NCI-H774 (cell line): ENCODE measurements around the gene IL10RB.
"Not testable (repeated sequence)": the region's sequence is repeated elsewhere in the genome, so short reads cannot be mapped to it uniquely, and the experiment has no call there.

ENCODE experiments used
- DNase-seq: peaks from one replicate; lab custom pipeline; 2025; lab: John Stamatoyannopoulos, UW

The IL10RB gene

GRCh38 chr21:33302055-33302454 lies 35.9 kb downstream of the IL10RB start:
- DNase-seq, result no peak

GRCh38 chr21:33302796-33303195 lies 36.6 kb downstream of the IL10RB start:
- DNase-seq, result no peak

- DNase-seq, result no peak
These were observed 39.1 kb downstream of the IL10RB start for GRCh38 chr21:33305344-33305671.

- DNase-seq, result no peak
These were observed 39.8 kb downstream of the IL10RB start for GRCh38 chr21:33305938-33306337.

- peak; percentile 39 for DNase-seq
These were observed 42.7 kb downstream of the IL10RB start for GRCh38 chr21:33308586-33309490.

GRCh38 chr21:33309778-33310177 lies 43.6 kb downstream of the IL10RB start:
- no peak for DNase-seq

GRCh38 chr21:33312121-33312520 lies 46.0 kb downstream of the IL10RB start:
- no peak for DNase-seq

- DNase-seq, result no peak
These were observed 47.0 kb downstream of the IL10RB start for GRCh38 chr21:33313183-33313582.

- DNase-seq, result no peak
These were observed 47.4 kb downstream of the IL10RB start for GRCh38 chr21:33313611-33314010.

GRCh38 chr21:33314111-33314510 lies 47.9 kb downstream of the IL10RB start:
- DNase-seq, result no peak

GRCh38 chr21:33315946-33316710 lies 50.0 kb downstream of the IL10RB start:
- DNase-seq, result no peak

- no peak for DNase-seq
These were observed 51.0 kb downstream of the IL10RB start for GRCh38 chr21:33317145-33317544.

GRCh38 chr21:33317786-33318486 lies 51.8 kb downstream of the IL10RB start:
- DNase-seq, result no peak

GRCh38 chr21:33321005-33321404 lies 54.8 kb downstream of the IL10RB start:
- not testable (repeated sequence) for DNase-seq

- not testable (repeated sequence) for DNase-seq
These were observed 57.4 kb downstream of the IL10RB start for GRCh38 chr21:33323610-33324009.

GRCh38 chr21:33324291-33325221 lies 58.4 kb downstream of the IL10RB start, which contains the start of gene IFNAR1:
Gene IFNAR1 (plus strand): TSS chr21:33324970. CDS start chr21:33325056, 86 bp downstream.
- peak; percentile 95 for DNase-seq

GRCh38 chr21:33325222-33326067 lies 59.3 kb downstream of the IL10RB start:
- DNase-seq, result peak; percentile 42

GRCh38 chr21:33327326-33327725 lies 61.2 kb downstream of the IL10RB start:
- no peak for DNase-seq

GRCh38 chr21:33327792-33328433 lies 61.7 kb downstream of the IL10RB start:
- no peak for DNase-seq

GRCh38 chr21:33330726-33331125 lies 64.6 kb downstream of the IL10RB start:
- no peak for DNase-seq
